Stimulated activated naive CD4-positive, alpha-beta T cell (primary cell): ENCODE results near the gene CASKIN2.
A peak's percentile ranks its signal among the peaks of the same experiment; 100 is the strongest.
"Not testable (repeated sequence)": the region's sequence is repeated elsewhere in the genome, so short reads cannot be mapped to it uniquely, and the experiment has no call there.

ENCODE experiments used
- DNase-seq, 6 experiments: peaks; one replicate each; lab custom pipeline; 2025; lab: John Stamatoyannopoulos, UW

The CASKIN2 gene

DNA sequence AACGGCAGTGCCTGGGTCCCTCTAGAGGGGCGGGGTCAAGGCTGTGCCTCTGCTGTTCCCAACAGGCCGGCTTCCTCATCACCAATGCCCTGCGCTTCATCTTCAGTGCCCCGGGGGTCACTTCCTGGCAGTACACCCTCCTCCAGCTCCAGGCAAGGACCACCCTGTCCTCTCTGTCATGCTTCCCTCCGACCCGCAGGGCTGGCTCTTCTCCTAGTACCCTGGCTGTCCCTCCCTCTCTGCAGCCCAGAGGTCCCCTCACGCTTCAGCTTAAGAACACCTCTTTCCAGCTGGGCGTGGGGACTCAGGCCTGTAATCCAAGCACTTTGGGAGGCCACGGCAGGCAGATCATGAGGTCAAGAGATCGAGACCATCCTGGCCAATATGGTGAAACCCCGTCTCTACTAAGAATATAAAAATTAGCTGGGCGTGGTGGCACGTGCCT is 25.8 kb downstream of the CASKIN2 start:
- no peak for DNase-seq

- no peak for DNase-seq
Measured at GRCh38 chr17:75488693-75489510, 26.4 kb downstream of the CASKIN2 start.

DNA sequence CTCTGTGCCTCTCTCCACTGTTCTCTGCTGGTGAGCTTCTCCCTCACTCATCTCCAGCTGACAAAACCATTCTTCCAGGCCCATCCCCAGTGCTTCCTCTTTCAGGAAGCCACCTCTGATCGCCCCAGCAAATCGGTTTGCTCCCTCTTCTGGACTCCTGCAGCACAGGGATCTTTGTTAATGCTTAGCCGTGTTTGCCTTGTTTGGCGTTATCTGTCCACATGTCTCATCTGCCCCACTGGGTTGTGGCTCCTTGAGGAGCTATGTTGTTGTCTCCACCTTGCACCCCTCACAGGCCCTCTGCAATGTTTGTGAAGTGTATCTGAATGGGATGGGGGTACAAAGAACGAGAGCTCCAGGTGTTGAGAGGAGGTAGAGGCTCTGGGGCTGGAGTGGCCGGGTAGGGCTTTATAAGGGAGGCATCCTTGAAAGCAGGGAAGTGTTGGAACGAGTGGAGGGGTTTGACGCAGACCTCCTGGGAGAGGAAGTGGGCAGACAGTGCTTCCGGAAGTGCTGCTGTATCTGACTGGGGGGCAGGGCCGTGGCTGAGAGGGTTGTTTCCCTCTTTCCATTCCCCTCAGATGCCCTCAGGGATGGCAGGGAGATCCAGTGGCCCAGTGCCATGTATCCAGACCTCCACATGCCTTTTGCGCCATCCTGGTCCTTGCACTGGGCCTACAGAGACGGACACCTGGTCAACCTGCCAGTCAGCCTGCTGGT is 27.8 kb downstream of the CASKIN2 start:
- DNase-seq: peak in 5 of 6 experiments; percentile 17 to 62 (median 45)

- DNase-seq: no peak
Measured at GRCh38 chr17:75486951-75487350, 28.4 kb downstream of the CASKIN2 start.

DNA sequence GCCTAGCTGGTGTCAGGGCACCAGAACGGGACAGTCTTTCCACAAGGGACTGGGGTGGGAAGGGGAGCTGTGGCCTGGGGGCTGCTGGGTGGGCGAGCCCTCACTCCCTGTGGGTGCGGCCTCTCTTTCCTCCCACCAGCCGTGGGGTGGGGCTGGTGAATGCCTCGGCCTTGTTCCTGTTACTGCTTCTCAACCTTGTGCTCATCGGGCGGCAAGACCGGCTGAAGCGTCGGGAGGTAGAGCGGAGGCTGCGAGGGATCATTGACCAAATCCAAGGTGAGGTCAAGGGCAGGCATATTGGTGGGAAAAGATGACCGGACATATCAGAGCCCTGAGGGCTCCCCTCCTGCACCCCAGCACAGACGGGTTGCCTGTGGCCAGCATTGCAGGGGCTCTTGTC is 29.2 kb downstream of the CASKIN2 start:
- DNase-seq: no peak

GRCh38 chr17:75485688-75486087 is 29.6 kb downstream of the CASKIN2 start:
- no peak for DNase-seq

DNA sequence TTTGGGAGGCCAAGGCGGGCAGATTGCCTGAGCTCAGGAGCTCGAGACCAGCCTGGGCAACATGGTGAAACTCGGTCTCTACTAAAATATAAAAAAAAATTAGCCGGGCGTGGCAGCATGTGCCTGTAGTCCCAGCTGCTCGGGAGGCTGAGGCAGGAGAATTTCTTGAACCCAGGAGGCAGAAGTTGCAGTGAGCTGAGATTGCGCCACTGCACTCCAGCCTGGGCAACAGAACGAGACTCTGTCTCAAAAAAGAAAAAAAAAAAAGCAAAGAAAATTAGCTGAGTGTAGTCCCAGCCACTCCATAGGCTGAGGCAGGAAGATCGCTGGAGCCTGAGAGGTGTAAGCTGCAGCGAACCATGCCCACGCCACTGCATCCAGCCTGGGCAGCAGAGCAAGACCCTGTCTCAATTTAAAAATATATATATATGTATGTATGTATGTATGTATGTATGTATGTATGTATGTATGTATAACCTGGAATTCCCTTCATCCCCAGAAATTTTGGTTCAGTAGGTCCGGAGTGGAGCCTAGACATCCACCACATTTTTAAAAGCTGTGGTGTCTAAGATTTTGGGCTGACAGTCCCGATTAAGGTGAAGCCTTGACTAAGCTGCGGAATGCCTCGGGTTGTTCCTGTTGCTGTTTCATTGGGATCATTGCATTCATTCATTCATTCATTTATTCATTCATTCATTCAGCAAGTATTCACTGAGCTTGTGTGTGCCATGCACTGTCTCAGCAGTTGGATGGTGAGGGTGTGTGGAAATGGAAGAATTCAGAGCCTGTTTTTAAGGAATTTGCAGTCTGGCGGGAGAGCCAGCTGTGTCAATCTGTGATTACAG is 33.0 kb downstream of the CASKIN2 start:
- DNase-seq: no peak

DNA sequence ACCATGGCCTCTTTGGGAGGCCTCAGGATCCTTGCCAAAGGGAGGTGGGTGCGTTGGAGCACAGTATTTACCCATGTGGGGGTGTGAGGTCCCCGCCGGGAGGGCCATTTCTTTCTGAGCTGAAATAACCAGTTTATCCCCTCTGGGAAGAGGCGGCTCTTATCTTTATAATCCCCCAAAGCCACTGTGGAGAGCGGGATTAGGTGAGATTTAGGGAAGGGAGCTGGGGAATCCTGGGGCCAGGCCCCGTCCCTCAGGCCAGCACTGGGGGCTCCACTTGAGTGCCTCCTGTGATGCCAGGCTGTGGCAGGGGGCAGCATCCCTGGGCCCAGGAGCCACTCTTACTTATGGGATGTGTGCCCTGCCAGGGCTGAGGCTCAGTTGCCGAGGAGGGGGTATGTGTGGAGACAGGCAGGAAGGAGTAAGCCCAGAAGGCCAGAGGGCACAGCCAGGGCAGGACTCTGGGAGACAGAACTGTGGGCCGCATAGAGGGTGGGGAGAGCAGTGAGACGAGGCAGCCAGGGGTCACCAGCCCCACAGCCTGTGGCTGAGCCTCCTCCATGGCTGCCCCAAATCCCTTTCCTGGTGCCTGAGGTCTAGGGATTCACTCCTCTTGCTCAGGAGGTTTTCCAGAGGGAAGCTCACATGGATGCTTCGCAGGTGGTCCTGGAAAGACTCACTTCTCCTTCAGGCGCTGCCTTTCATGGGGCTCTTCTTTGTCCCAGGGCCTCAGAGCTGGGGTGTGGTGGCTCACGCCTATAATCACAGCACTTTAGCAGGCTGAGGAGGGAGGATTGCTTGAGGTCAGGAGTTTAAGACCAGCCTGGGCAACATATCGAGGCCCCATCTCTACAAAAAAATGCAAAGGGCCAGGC is 33.9 kb downstream of the CASKIN2 start:
- DNase-seq: no peak

GRCh38 chr17:75480281-75480680 is 35.1 kb downstream of the CASKIN2 start:
- no peak for DNase-seq

DNA sequence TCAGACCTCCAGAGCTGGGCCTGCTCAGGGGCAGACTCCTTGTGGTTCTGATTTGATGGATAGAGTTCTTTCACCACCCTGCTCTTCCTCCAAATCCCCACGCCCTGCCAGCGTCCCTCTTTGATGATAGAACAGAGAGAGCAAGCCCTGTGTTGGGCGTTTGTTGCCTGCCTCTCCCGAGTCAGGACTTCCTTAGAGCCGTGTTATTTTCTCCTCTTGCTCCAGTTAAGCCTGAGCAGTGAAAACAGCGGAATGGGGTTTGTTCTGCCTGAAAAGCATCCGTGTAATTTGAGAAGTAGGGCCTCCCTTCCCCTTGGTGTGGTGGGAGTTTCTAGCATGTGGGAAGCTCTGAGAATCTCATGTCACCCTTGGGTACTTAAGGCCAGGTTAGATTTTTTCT is 36.8 kb downstream of the CASKIN2 start:
- DNase-seq: no peak

DNA sequence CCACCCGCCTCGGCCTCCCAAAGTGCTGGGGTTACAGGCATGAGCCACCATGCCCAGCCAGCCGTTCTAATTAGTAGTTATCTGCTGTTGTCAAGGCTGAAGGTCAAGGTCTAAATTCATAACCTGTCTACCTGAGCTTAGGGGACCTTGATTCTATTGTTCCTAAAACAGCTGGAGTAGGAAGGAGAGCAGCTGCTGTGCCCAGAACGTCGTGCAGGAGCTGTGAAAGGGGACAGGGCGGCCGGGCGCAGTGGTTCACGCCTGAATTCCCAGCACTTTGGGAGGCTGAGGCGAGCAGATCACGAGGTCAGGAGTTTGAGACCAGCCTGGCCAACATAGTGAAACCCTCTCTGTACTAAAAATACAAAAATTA is 37.9 kb downstream of the CASKIN2 start:
- DNase-seq: not testable (repeated sequence)

DNA sequence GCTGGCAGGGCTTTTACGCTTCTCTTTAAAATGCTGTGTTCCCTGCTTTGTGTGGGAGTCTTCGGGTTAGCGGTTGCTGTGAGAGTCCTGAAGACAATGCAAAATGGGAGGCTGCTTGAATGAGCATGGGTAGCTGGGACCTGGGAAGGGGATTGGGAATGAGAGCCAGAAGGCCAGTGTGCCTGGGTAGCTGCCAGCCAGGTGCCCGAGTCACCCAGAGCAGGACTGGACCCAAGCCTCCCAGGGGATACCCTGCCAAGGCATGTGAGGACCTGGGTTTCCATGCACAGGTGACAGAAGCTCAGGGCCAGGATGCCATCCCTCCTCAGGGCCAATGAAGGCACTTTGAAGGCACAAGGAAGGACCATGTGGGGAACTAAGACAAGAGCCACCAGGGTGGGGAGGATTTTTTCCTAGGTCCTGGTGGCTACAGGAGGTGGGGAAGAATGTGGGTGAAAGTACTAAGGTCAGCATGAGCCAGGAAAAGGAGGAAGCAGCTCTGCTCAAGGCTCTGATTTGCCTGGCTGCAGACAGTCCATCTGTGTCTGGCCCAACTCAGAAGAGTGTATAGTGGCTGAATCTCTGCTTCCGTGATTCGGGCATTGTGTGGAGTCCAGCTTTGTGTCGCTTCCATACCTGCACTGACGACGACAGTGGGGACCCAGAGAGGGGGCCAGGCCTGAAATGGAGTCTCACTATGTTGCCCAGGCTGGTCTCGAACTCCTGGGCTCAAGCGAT is 38.4 kb downstream of the CASKIN2 start:
- no peak for DNase-seq

DNA sequence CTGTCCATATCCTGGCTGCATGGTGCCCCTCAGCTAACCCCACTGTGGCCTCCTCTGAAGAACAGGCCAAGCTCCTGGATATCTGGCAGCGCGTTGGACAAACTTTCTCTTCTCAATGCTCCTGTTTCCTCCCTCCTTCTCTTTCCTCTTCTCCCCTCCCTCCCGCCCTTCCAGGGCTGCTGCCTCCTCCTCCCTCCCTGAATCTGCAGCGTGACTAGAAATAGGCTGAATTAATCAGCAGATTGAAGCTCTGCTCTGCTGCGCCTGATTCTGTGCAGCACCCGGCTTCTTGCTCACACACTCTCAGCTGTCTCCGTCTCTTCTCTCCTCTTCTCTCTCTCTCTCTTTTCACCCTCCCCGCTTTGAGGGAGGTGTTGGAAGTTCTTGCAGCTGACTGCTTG is 39.1 kb downstream of the CASKIN2 start:
- DNase-seq: no peak

GRCh38 chr17:75475851-75476250 is 39.5 kb downstream of the CASKIN2 start:
- no peak for DNase-seq

DNA sequence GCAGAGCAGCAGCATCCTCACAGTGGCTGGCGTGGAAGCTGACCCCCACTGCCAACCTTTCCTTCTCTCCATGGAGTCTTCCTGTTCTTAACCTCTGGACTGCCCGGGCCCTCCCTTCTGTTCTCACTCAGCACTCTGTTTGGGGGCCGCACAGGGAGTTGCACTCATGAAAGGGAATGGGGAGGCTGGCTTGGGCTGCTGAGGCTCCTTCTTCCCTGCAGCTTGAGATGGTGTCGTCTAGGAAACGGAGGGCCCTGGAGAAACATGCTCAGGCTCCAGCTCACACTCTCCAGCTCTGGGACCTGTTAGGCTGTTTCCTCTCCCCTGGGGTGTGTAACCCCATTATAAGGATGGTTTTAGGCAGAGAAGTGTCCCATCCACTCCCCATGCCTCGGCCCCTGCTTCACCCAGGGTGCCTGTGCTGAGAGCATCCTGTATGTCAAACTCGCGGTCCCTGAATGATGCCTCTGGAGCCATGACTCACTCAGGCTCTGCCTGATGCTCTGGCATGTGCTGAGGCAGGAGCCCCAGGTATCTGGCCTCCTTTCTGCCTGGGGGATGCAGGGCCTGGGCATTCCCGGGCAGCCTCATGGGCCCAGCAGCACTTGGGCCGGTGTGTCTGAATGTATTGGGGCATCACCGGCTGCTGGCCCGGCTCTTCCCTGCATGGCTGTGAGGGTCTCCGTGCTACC is 40.0 kb downstream of the CASKIN2 start:
- no peak for DNase-seq

- DNase-seq: no peak
Measured at GRCh38 chr17:75474736-75475135, 40.6 kb downstream of the CASKIN2 start.

GRCh38 chr17:75473246-75473645 is 42.1 kb downstream of the CASKIN2 start:
- DNase-seq: no peak

DNA sequence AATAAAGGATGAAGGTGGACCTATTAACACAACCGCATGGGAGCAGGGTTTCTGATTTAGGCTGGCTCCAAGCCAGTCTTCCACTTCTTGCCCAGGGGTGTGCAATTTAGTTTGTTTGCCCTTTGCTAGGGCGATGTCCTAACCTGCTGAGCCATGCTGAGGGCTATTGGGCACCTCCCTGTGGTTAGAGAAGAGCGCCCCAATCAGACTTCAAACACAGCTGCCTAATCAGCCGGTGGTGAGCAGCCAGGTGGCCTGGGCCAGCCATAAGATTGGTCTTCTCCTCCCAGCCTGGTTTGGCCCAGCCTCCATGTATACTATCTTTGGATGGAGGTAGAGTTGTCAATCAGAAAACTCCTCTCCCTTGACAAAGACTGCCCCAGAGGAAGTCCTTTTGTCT is 43.2 kb downstream of the CASKIN2 start:
- DNase-seq: no peak

GRCh38 chr17:75471207-75471606 is 44.1 kb downstream of the CASKIN2 start:
- no peak for DNase-seq

DNA sequence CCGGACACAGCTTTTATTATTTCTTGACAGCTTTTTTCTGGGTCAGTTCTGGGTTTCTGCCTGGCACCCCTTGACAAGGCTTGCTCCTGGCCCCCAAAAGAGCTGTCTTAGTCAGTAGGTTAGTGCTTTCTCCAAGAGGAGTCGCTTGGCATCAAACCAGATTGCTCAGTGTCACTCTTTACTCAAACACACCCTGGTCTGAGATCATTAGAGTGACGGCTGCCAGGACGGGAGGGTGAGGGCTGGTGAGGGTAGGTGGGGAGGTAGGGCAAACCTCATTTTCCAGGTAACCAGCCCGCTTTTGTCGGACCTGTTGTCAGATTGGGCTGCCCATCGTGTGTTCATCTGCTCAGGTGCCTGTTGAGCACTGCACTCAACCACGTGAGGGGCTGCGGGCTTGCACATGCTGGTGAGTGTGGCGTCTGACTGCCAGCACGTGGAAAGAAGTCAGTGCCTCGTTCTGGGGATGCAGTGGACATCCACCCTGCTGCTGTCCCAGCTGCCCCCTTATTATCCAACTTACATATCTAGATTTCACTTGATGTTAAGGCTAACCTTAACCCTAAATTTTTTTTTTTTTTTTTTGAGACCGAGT is 46.5 kb downstream of the CASKIN2 start:
- DNase-seq: no peak
